K562 (cell line): ENCODE data around the gene KRT38. TPM values are rescaled to one million over a fixed set of nuclear protein-coding genes. Genes with fewer than 3 reads are reported as not detected.

Source experiments
- ATAC-seq: fragments of 200-7000 bp; cut with Tn5 transposase; 3 replicates; pipeline ENCODE4 v1.9.1; 2020; ENCODE audit warnings: moderate library complexity
- BruUV-seq: library from RNA; stranded (reverse); fragments of 400-500 nt; replicated peaks from 2 replicates; lab custom pipeline; 2021; lab: Mats Ljungman, UMichigan
- CTCF ChIA-PET: fragments of 300-600 bp; formaldehyde crosslinking; extraction: SDS; loops from one replicate; lab custom pipeline; 2021; ENCODE audit warnings: low intra/inter-chr PET ratio; lab: Yijun Ruan, JAX
- POLR2A ChIA-PET: fragments of 300-600, 350-650 bp; sonication (Branson Sonifier 250); formaldehyde crosslinking; extraction: SDS; loops from one replicate; lab custom pipeline; 2021; ENCODE audit warnings: antibody characterized with exemption, inconsistent platforms; lab: Yijun Ruan, JAX
- DNase-seq, 4 experiments: peaks; one replicate each; pipeline versions ENCODE4 v3.0.0 to v3.0.0-alpha.2; 2011 to 2018; ENCODE audit warnings: low spot score in 3 of 4, mixed read lengths in 3 of 4; ENCODE audit errors: extremely low read depth in 1 of 4
- FAIRE-seq: peaks from 2 replicates; lab custom pipeline; 2011; peaks lifted over from hg19 to GRCh38; lab: Jason Lieb, UNC
- H2AFZ ChIP-seq: 2 replicates; pipeline ENCODE4 v1.6.0; 2011; ENCODE audit warnings: low read depth, low read length, control low read depth, inconsistent platforms
- H3K27ac ChIP-seq: fragments of 200-600 bp; 3 replicates; pipeline ENCODE4 v1.8.0; 2011; ENCODE audit warnings: low read depth, mild to moderate bottlenecking, control low read depth, inconsistent platforms, low read length, moderate library complexity, mixed read lengths; ENCODE audit errors: extremely low read depth
- H3K27me3 ChIP-seq, 2 experiments: fragments of 300-600 bp in 1 of 2; 2 replicates in 1 of 2; 3 replicates in 1 of 2; pipeline versions ENCODE4 v1.6.0 to v1.8.0; 2011; ENCODE audit warnings: inconsistent platforms in 2 of 2, low read length in 2 of 2, mild to moderate bottlenecking in 1 of 2, mixed read lengths in 1 of 2, moderate library complexity in 1 of 2; ENCODE audit not compliant: control insufficient read depth in 2 of 2, insufficient read depth in 2 of 2
- H3K36me3 ChIP-seq: fragments of 300-600 bp; 3 replicates; pipeline ENCODE4 v1.8.0; 2011; ENCODE audit warnings: mild to moderate bottlenecking, low read length, inconsistent platforms; ENCODE audit not compliant: control insufficient read depth, insufficient read depth
- H3K4me1 ChIP-seq, 2 experiments: fragments of 200-600 bp in 1 of 2; replicated peaks in 1 of 2; 2 replicates in 1 of 2; 3 replicates in 1 of 2; pipeline versions ENCODE4 v1.5.1 to v1.8.0; 2011; ENCODE audit warnings: inconsistent platforms in 2 of 2, low read length in 2 of 2, mild to moderate bottlenecking in 1 of 2, mixed read lengths in 1 of 2, moderate library complexity in 1 of 2; ENCODE audit not compliant: control insufficient read depth in 2 of 2, insufficient read depth in 2 of 2
- H3K4me2 ChIP-seq: 2 replicates; pipeline ENCODE4 v1.6.1; 2011; ENCODE audit warnings: low read length, control low read depth, inconsistent platforms, mixed read lengths; ENCODE audit not compliant: insufficient read depth
- H3K4me3 ChIP-seq: fragments of 200-600 bp; sonication (generic), shearing (Covaris generic); 2 replicates; pipeline ENCODE4 v1.5.1; 2016; ENCODE audit warnings: control low read depth, inconsistent platforms
- H3K79me2 ChIP-seq: fragments of 200-600 bp; 3 replicates; pipeline ENCODE4 v1.8.0; 2011; ENCODE audit warnings: low read length, inconsistent platforms; ENCODE audit not compliant: control insufficient read depth, insufficient read depth
- H3K9ac ChIP-seq, 2 experiments: 2 replicates each; pipeline versions ENCODE4 v1.6.0 to v1.6.1; 2011; ENCODE audit warnings: low read depth in 2 of 2, low read length in 2 of 2, control low read depth in 1 of 2, inconsistent platforms in 1 of 2, mild to moderate bottlenecking in 1 of 2, mixed read lengths in 1 of 2; ENCODE audit not compliant: insufficient read depth in 1 of 2
- H3K9me1 ChIP-seq: one replicate; pipeline ENCODE4 v1.6.0; 2011; ENCODE audit warnings: inconsistent platforms, mild to moderate bottlenecking, low read length, moderate library complexity; ENCODE audit not compliant: control insufficient read depth, insufficient read depth
- H3K9me3 ChIP-seq: replicated peaks from 2 replicates; pipeline ENCODE4 v1.5.1; 2011; ENCODE audit warnings: low read depth, low read length, inconsistent platforms; ENCODE audit not compliant: control insufficient read depth, insufficient read depth
- H4K20me1 ChIP-seq: replicated peaks from 2 replicates; pipeline ENCODE4 v1.6.1; 2011; ENCODE audit warnings: low read length, inconsistent platforms, mixed read lengths; ENCODE audit not compliant: control insufficient read depth, insufficient read depth
- CBX1 ChIP-seq: sonication (generic); IDR thresholded peaks from 2 replicates; pipeline ENCODE4 v1.6.1; 2016; ENCODE audit warnings: antibody characterized with exemption, low read depth, mild to moderate bottlenecking
- CBX3 ChIP-seq, 2 experiments: IDR thresholded peaks; 1 replicate in 1 of 2; 2 replicates in 1 of 2; pipeline ENCODE4 v1.6.1; 2012; ENCODE audit warnings: inconsistent platforms in 2 of 2, low read length in 2 of 2, borderline replicate concordance in 1 of 2, control low read depth in 1 of 2
- CEBPZ ChIP-seq: fragments of 150-350 bp; IDR thresholded peaks from 2 replicates; pipeline ENCODE4 v1.6.1; 2014; ENCODE audit warnings: low read depth, mild to moderate bottlenecking, low read length, borderline replicate concordance
- GTF2A2 ChIP-seq: IDR thresholded peaks from 2 replicates; pipeline ENCODE4 v1.6.1; 2016; ENCODE audit warnings: mild to moderate bottlenecking, missing genetic modification characterization, missing compliant biosample characterization
- MCM5 ChIP-seq: fragments of 450-650 bp; IDR thresholded peaks from 2 replicates; pipeline ENCODE4 v1.6.1; 2016; ENCODE audit warnings: low read depth
- SRSF3 ChIP-seq: fragments of 200-400 bp; formaldehyde crosslinking; IDR thresholded peaks from 2 replicates; pipeline ENCODE4 v1.6.1; 2016; ENCODE audit warnings: mild to moderate bottlenecking, low read length, moderate library complexity; ENCODE audit not compliant: insufficient read depth
- SRSF7 ChIP-seq: fragments of 200-400 bp; formaldehyde crosslinking; optimal IDR thresholded peaks from 2 replicates; pipeline ENCODE3; 2017; ENCODE audit warnings: mild to moderate bottlenecking, low read depth, low read length
- TEAD2 ChIP-seq: fragments of 450-650 bp; IDR thresholded peaks from 2 replicates; pipeline ENCODE4 v1.6.1; 2016; ENCODE audit warnings: missing genetic modification characterization, control low read depth, missing compliant biosample characterization
- ZNF197 ChIP-seq: fragments of 200-800 bp; sonication (Bioruptor generic); IDR thresholded peaks from 2 replicates; pipeline ENCODE4 v1.6.1; 2016; ENCODE audit warnings: low read depth, missing genetic modification characterization, missing compliant biosample characterization
- ZZZ3 ChIP-seq: fragments of 450-650 bp; IDR thresholded peaks from 2 replicates; pipeline ENCODE4 v1.6.1; 2016; ENCODE audit warnings: antibody characterized with exemption, mild to moderate bottlenecking, moderate library complexity
- WGBS: fragments of 100-300 bp; shearing (Covaris generic); methylation state at CpG from one replicate; pipeline ENCODE4 v1.1.6; 2016; ENCODE audit warnings: low coverage, mixed read lengths; ENCODE audit not compliant: insufficient coverage; ENCODE audit errors: missing lambda C conversion rate; 5-methylcytosine and 5-hydroxymethylcytosine counted together
- in situ Hi-C: fragments of 300-500 bp; cut with MboI; formaldehyde crosslinking; loops from 4 replicates; pipeline ENCODE4 v1.15.0; 2018; ENCODE audit warnings: inconsistent platforms, mixed read lengths
- intact Hi-C: fragments of 100-400 bp; cut with micrococcal nuclease; formaldehyde crosslinking; loops from 2 replicates; pipeline ENCODE4 v1.14.2; 2022
- polyA plus RNA-seq, 8 experiments: library from polyadenylated mRNA; depleted of rRNA in 4 of 8; stranded (reverse) in 5 of 8; unstranded in 3 of 8; fragments of >200 nt; fragmentation: Nextera tagmentation in 2 of 8; fragmentation: Illumina TruSeq in 1 of 8; extraction: Ambion mirVana in 2 of 8; extraction: Trizol in 1 of 8; gene quantifications; 2 replicates each; pipeline versions ENCODE4 v1.2.1 to v1.2.3, GENCODE V29; 2011 to 2014; ENCODE audit warnings: inconsistent platforms in 1 of 8, missing spikeins in 1 of 8
- total RNA-seq, 7 experiments: library from RNA; depleted of rRNA in 6 of 7; stranded (reverse); fragments of >200 nt in 6 of 7; fragmentation: Illumina TruSeq in 2 of 7; extraction: Trizol in 2 of 7; gene quantifications; 2 replicates each; pipeline versions ENCODE4 v1.2.1 to v1.2.3, GENCODE V29; 2011 to 2021; ENCODE audit warnings: low replicate concordance in 1 of 7
- TF ChIP-seq, protein P1 (sequence below): fragments of 450-650 bp; IDR thresholded peaks from one replicate; pipeline ENCODE4 v1.6.1; 2018; ENCODE audit warnings: mild to moderate bottlenecking, moderate library complexity; ENCODE audit not compliant: partially characterized antibody
- TF ChIP-seq, protein P2 (sequence below): fragments of 450-650 bp; IDR thresholded peaks from 2 replicates; pipeline ENCODE4 v1.6.1; 2017; ENCODE audit warnings: antibody characterized with exemption

KRT38 gene
- total and polyA plus RNA-seq, 9 of the 15 experiments (the other 6 are each of a cell fraction or from before 2014, with no cell fraction given): not detected

DNA sequence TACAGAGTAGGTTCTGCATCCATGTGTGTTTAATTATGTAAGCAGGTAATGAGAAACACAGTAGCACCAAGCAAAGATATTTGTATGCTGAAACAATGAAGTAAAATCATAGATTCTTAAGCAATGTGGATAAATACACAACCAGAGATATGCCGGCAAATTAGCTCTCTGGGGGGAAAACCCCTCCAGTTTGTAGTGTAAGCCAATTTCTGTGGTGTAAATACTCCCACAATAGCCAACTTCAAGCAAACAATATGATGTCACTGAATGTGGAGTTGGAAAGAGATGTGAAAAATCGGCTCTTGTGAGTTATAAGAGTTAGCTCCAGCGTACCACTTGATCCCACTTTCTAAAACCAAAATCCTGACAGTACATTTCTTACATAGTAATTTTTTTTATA, 3.9 kb upstream of the KRT38 start:
- H3K4me1 ChIP-seq: no peaks in the 10 kb centered on the region
- H3K9me3 ChIP-seq: no peaks in the 10 kb centered on the region
- no peak overlapping the region for H3K27ac ChIP-seq
- no peaks in the 10 kb centered on the region for H3K36me3 ChIP-seq
- no peaks in the 10 kb centered on the region for H3K9me1 ChIP-seq
- DNase-seq: no peak
- intact Hi-C loops: no loop called here
- ATAC-seq: no peak
- in situ Hi-C loops: no loop called here
- CTCF ChIA-PET: no interaction called here
- BruUV-seq: no TSS peak
- H3K27me3 ChIP-seq: peaks cover 7 to 24% of the 10 kb centered on the region in 2 experiments; a peak in 4 of 5 replicates
- H3K4me3 ChIP-seq: no peak overlapping the region
- H3K9ac ChIP-seq: no peak overlapping the region
- POLR2A ChIA-PET: no interaction called here
- no peak overlapping the region for H2AFZ ChIP-seq
- WGBS: 0% methylated on average over 3 of the region's 3 CpGs
- no peak overlapping the region for H3K4me2 ChIP-seq
- TF ChIP-seq ZNF197 (CRISPR knock-in tag): no peak
- TF ChIP-seq, protein P1, sequence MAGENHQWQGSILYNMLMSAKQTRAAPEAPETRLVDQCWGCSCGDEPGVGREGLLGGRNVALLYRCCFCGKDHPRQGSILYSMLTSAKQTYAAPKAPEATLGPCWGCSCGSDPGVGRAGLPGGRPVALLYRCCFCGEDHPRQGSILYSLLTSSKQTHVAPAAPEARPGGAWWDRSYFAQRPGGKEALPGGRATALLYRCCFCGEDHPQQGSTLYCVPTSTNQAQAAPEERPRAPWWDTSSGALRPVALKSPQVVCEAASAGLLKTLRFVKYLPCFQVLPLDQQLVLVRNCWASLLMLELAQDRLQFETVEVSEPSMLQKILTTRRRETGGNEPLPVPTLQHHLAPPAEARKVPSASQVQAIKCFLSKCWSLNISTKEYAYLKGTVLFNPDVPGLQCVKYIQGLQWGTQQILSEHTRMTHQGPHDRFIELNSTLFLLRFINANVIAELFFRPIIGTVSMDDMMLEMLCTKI: no peak
- TF ChIP-seq SRSF7: no peak
- TF ChIP-seq GTF2A2 (tag): no peak
- TF ChIP-seq CBX1: no peak
- no peak for TF ChIP-seq TEAD2 (tag)
- TF ChIP-seq, protein P2, sequence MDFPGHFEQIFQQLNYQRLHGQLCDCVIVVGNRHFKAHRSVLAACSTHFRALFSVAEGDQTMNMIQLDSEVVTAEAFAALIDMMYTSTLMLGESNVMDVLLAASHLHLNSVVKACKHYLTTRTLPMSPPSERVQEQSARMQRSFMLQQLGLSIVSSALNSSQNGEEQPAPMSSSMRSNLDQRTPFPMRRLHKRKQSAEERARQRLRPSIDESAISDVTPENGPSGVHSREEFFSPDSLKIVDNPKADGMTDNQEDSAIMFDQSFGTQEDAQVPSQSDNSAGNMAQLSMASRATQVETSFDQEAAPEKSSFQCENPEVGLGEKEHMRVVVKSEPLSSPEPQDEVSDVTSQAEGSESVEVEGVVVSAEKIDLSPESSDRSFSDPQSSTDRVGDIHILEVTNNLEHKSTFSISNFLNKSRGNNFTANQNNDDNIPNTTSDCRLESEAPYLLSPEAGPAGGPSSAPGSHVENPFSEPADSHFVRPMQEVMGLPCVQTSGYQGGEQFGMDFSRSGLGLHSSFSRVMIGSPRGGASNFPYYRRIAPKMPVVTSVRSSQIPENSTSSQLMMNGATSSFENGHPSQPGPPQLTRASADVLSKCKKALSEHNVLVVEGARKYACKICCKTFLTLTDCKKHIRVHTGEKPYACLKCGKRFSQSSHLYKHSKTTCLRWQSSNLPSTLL: no peak
- no peak for TF ChIP-seq MCM5
- TF ChIP-seq SRSF3: no peak
- TF ChIP-seq CBX3 (IDR thresholded peaks at IDR 0.05; ENCODE audit: borderline replicate concordance in 1 of 2, low read length in 2 of 2): no peak
- no peak for TF ChIP-seq CEBPZ
- no peak for TF ChIP-seq ZZZ3
- H3K79me2 ChIP-seq: no peaks in the 10 kb centered on the region; the same call in 2 of the 3 replicates
- H4K20me1 ChIP-seq: no peaks in the 10 kb centered on the region
- FAIRE-seq: no peak
